ENCODE data around the gene MYADM.

DNA sequence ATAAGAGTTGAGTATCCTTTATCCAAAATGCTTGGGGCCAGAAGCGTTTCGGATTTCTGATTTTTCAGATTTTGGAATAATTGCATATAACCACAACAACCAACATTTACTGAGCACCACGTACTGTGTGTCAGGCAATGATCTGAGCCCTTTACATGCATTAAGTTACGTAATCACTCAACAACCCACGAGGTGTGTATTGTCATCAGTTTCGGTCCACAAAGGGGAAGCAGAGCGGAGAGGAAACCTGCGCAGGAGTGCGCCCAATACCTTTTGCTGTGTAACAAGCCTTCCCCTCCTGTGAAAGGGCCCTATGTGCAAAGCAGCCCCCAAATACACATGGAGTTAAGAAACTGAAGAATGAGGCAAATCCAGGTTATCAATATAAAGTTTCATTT is 22.8 kb upstream of the MYADM start:
- TF ChIP-seq ELF4 (IDR thresholded peaks at IDR 0.05) (no peak), FOXA1 (IDR thresholded peaks at IDR 0.05) (no peak), FOXK2 (IDR thresholded peaks at IDR 0.05) (no peak), TARDBP (IDR thresholded peaks at IDR 0.05) (no peak), NFRKB (IDR thresholded peaks at IDR 0.05) (no peak), HDGF (IDR thresholded peaks at IDR 0.05; ENCODE audit: borderline replicate concordance) (no peak), SP1 (IDR thresholded peaks at IDR 0.05) (no peak), L3MBTL2 (conservative IDR thresholded peaks at IDR 0.05) (no peak), BHLHE40 (IDR thresholded peaks at IDR 0.05; ENCODE audit: borderline replicate concordance) (no peak), ARNT (IDR thresholded peaks at IDR 0.05) (no peak), FOXM1 (IDR thresholded peaks at IDR 0.05; ENCODE audit: borderline replicate concordance) (no peak), SUZ12 (IDR thresholded peaks at IDR 0.05) (no peak), CTBP1 (IDR thresholded peaks at IDR 0.05; ENCODE audit: borderline replicate concordance) (no peak), LEF1 (IDR thresholded peaks at IDR 0.05; ENCODE audit: borderline replicate concordance) (no peak)

Measured in HEK293T (cell line).